WTC11 (cell line): ENCODE measurements around the gene MACROH2A2. TPM values are rescaled to one million over a fixed set of nuclear protein-coding genes. Genes with fewer than 3 reads are reported as not detected.

Experiments used
- ATAC-seq: fragments of 200-7000 bp; cut with Tn5 transposase; 2 replicates; pipeline ENCODE4 v1.10.0; 2021; ENCODE audit warnings: mild to moderate bottlenecking, moderate library complexity
- CTCF ChIA-PET: fragments of 300-600 bp; sonication (Branson Sonifier 250); formaldehyde crosslinking; loops from one replicate; lab custom pipeline; 2021; ENCODE audit warnings: antibody characterized with exemption; lab: Charles Lee
- POLR2A ChIA-PET: fragments of 350-600 bp; sonication (Branson Sonifier 250); formaldehyde crosslinking; loops from one replicate; lab custom pipeline; 2021; ENCODE audit warnings: antibody characterized with exemption; lab: Charles Lee
- DNase-seq: peaks from one replicate; pipeline ENCODE4 v3.0.0; 2021; ENCODE audit warnings: low spot score
- H3K27ac Mint-ChIP-seq: 2 replicates; pipeline ENCODE4 v1.8.0; 2021; ENCODE audit warnings: mixed read lengths
- H3K27me3 Mint-ChIP-seq: 2 replicates; pipeline ENCODE4 v1.8.0; 2021; ENCODE audit warnings: low read depth, mild to moderate bottlenecking, moderate library complexity, mixed read lengths
- H3K36me3 Mint-ChIP-seq: 2 replicates; pipeline ENCODE4 v1.8.0; 2021; ENCODE audit warnings: mixed read lengths
- H3K4me1 Mint-ChIP-seq: 2 replicates; pipeline ENCODE4 v1.8.0; 2022; ENCODE audit warnings: mixed read lengths
- H3K4me3 Mint-ChIP-seq: 2 replicates; pipeline ENCODE4 v1.8.0; 2021; ENCODE audit warnings: mild to moderate bottlenecking, moderate library complexity, mixed read lengths
- H3K9me3 Mint-ChIP-seq: 2 replicates; pipeline ENCODE4 v1.8.0; 2021; ENCODE audit warnings: mixed read lengths
- ATF1 ChIP-seq: sonication (generic); formaldehyde crosslinking; IDR thresholded peaks from 2 replicates; pipeline ENCODE4 v1.8.1; 2023; ENCODE audit warnings: mild to moderate bottlenecking, moderate library complexity, missing genetic modification reagents
- CBFB ChIP-seq: sonication (generic); formaldehyde crosslinking; IDR thresholded peaks from 2 replicates; pipeline ENCODE4 v1.8.1; 2022; ENCODE audit warnings: mild to moderate bottlenecking, low read depth, missing genetic modification reagents
- ETV6 ChIP-seq: sonication (generic); formaldehyde crosslinking; IDR thresholded peaks from 2 replicates; pipeline ENCODE4 v1.8.1; 2022; ENCODE audit warnings: mild to moderate bottlenecking, missing genetic modification reagents
- FOXK1 ChIP-seq: sonication (generic); formaldehyde crosslinking; IDR thresholded peaks from 2 replicates; pipeline ENCODE4 v1.8.0; 2022; ENCODE audit warnings: mild to moderate bottlenecking, moderate library complexity, missing genetic modification reagents
- IRF2 ChIP-seq: sonication (generic); formaldehyde crosslinking; IDR thresholded peaks from 2 replicates; pipeline ENCODE4 v1.8.0; 2022; ENCODE audit warnings: low read depth, missing genetic modification reagents, borderline replicate concordance
- KAT7 ChIP-seq: sonication (generic); formaldehyde crosslinking; IDR thresholded peaks from 2 replicates; pipeline ENCODE4 v1.8.1; 2023; ENCODE audit warnings: missing genetic modification reagents, mild to moderate bottlenecking, borderline replicate concordance
- NR1H2 ChIP-seq: sonication (generic); formaldehyde crosslinking; IDR thresholded peaks from 2 replicates; pipeline ENCODE4 v1.9.0; 2021; ENCODE audit warnings: mild to moderate bottlenecking, moderate library complexity, missing genetic modification reagents
- RELA ChIP-seq: sonication (generic); formaldehyde crosslinking; IDR thresholded peaks from 2 replicates; pipeline ENCODE4 v1.8.1; 2022; ENCODE audit warnings: missing genetic modification reagents, mild to moderate bottlenecking, borderline replicate concordance
- SMAD4 ChIP-seq: sonication (generic); formaldehyde crosslinking; IDR thresholded peaks from 2 replicates; pipeline ENCODE4 v1.8.0; 2022; ENCODE audit warnings: mild to moderate bottlenecking, missing genetic modification reagents
- SOX15 ChIP-seq: fragments of 250-450 bp; sonication (Bioruptor Pico); IDR thresholded peaks from 2 replicates; pipeline ENCODE4 v1.9.0; 2021; ENCODE audit warnings: mild to moderate bottlenecking
- TEAD4 ChIP-seq: sonication (generic); formaldehyde crosslinking; IDR thresholded peaks from 2 replicates; pipeline ENCODE4 v1.8.0; 2022; ENCODE audit warnings: mild to moderate bottlenecking, missing genetic modification reagents
- ZBTB21 ChIP-seq: sonication (generic); formaldehyde crosslinking; IDR thresholded peaks from 2 replicates; pipeline ENCODE4 v1.8.1; 2023; ENCODE audit warnings: mild to moderate bottlenecking, missing genetic modification reagents, borderline replicate concordance
- ZNF423 ChIP-seq: fragments of 250-450 bp; sonication (Bioruptor Pico); IDR thresholded peaks from 2 replicates; pipeline ENCODE4 v2.1.2; 2022; ENCODE audit warnings: mild to moderate bottlenecking, moderate library complexity
- total RNA-seq: library from RNA; stranded (reverse); gene quantifications from 3 replicates; pipeline ENCODE4 v1.2.3, GENCODE V29; 2021
- TF ChIP-seq, protein P1 (sequence below): sonication (generic); formaldehyde crosslinking; IDR thresholded peaks from 2 replicates; pipeline ENCODE4 v1.8.1; 2023; ENCODE audit warnings: mild to moderate bottlenecking, missing genetic modification reagents, moderate library complexity
- TF ChIP-seq, protein P2 (sequence below): fragments of 200-600 bp; IDR thresholded peaks from 2 replicates; pipeline ENCODE4 v1.8.0; 2022; ENCODE audit warnings: antibody characterized with exemption
- TF ChIP-seq, protein P3 (sequence below): sonication (generic); formaldehyde crosslinking; IDR thresholded peaks from 2 replicates; pipeline ENCODE4 v1.8.0; 2022; ENCODE audit warnings: mild to moderate bottlenecking, missing genetic modification reagents
- TF ChIP-seq, protein P4 (sequence below): sonication (generic); formaldehyde crosslinking; IDR thresholded peaks from 2 replicates; pipeline ENCODE4 v1.8.1; 2022; ENCODE audit warnings: low read depth, missing genetic modification reagents, borderline replicate concordance
- TF ChIP-seq, protein P5 (sequence below): sonication (generic); formaldehyde crosslinking; IDR thresholded peaks from 2 replicates; pipeline ENCODE4 v1.8.1; 2022; ENCODE audit warnings: mild to moderate bottlenecking, missing genetic modification reagents, moderate library complexity, borderline replicate concordance
- TF ChIP-seq, protein P6 (sequence below): sonication (generic); formaldehyde crosslinking; IDR thresholded peaks from 2 replicates; pipeline ENCODE4 v1.8.0; 2022; ENCODE audit warnings: mild to moderate bottlenecking, missing genetic modification reagents
- TF ChIP-seq, protein P7 (sequence below): sonication (generic); formaldehyde crosslinking; IDR thresholded peaks from 2 replicates; pipeline ENCODE4 v1.8.0; 2022; ENCODE audit warnings: mild to moderate bottlenecking, missing genetic modification reagents
- TF ChIP-seq, protein P8 (sequence below): sonication (generic); formaldehyde crosslinking; IDR thresholded peaks from 2 replicates; pipeline ENCODE4 v1.8.1; 2023; ENCODE audit warnings: mild to moderate bottlenecking, missing genetic modification reagents

The MACROH2A2 gene
- total RNA-seq, 1 experiment from 2014 or later: 35.4 TPM

DNA sequence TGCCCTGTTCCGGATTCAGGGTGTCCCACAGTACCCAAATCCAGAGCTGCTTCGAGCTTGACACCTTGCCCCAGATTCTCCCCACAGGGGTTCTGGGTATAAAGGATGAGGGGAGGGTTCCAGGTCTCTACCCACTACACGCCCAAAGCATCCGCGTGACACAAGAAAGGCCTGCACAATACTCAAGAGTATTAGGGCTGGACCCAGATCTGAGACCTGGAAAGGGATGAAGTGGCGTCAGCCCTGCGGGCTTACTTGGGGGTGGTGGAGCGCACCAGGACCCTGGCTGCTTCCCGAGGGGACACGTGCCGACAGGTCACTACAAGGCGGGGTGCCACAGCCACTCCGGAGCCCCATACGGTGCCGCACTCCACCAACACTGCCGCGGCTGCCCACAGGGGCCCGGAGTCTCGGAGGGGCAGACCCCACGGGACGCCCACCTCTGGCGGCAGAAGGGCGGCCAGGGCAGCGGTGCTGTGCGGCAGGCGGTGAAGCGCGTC lies 92.6 kb downstream of the MACROH2A2 start:
- Mint-ChIP-seq H3K4me1 (peaks cover 16% of the 10 kb centered on the region), H3K36me3 (0 out of 2 replicates have a peak, but pooled peaks cover 4% of the 10 kb centered on the region), H3K27me3 (no peaks in the 10 kb centered on the region), H3K27ac (no peak overlapping the region), H3K4me3 (peak overlapping the region; percentile 78), H3K9me3 (no peaks in the 10 kb centered on the region)
- TF ChIP-seq ZNF423 (CRISPR knock-in tag): 0 out of 2 replicates have a peak, but pooled peaks have one; percentile 19
- no peak for TF ChIP-seq RELA
- TF ChIP-seq, protein P1, sequence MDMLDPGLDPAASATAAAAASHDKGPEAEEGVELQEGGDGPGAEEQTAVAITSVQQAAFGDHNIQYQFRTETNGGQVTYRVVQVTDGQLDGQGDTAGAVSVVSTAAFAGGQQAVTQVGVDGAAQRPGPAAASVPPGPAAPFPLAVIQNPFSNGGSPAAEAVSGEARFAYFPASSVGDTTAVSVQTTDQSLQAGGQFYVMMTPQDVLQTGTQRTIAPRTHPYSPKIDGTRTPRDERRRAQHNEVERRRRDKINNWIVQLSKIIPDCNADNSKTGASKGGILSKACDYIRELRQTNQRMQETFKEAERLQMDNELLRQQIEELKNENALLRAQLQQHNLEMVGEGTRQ (CRISPR knock-in tag): 0 out of 2 replicates have a peak, but pooled peaks have one; percentile 17
- no peak for TF ChIP-seq SMAD4
- TF ChIP-seq ZBTB21: no peak
- ATAC-seq: no peak
- POLR2A ChIA-PET: interaction anchor here (0.5 to 1.8 kb wide), 3 partner anchors 29 to 1759 kb away, joined by 3 to 8 read pairs (median 4); no protein-coding TSS in a partner anchor
- CTCF ChIA-PET: interaction anchor here (1.0 to 4.0 kb wide), 12 partner anchors 22 to 359 kb away, joined by 3 to 79 read pairs (median 10); partner anchors contain the start of genes MACROH2A2 and SAR1A
- peak; percentile 34 for DNase-seq

DNA sequence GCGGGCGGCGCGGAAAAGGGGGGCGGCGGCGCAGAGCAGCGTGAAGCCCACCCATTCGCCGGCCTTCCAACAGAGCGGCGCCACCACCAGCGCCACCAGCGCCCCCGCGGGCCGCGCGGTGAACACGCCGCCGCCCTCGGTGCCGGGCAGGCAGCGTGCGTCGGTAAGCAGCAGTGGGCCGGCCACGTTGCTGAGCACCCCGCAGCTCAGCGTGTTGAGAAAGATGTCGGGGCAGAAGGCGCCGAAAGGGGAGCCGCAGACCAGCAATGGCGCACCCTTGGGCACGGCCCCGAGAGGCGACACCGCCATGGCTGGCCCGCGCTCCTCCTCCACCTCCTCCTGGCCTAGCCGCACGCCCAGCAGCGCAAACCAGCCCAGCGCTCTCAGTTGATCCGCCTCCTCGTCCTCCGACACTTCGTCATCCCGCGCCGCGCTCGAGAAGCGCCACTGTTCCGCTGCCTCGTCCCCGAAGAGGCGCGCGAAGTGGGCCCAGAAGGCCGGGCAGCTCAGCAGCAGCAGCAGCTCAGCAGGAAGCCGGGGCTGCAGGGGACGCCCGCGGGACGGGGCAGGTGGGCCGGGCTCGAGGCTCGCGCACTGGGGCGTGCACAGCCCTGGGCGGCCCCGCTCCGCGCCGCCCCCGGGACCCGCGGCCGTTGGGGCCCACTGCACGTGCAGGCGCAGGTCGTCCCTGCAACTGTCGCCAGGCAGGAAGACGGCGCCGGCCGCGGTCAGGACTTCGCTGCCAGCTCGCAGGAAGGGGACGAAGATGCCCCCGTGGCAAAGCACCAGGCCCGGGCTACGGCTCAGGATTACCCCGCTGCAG lies 93.2 kb downstream of the MACROH2A2 start:
- H3K9me3 Mint-ChIP-seq: no peaks in the 10 kb centered on the region
- POLR2A ChIA-PET: interaction anchor here (0.5 to 1.8 kb wide), 18 partner anchors 10 to 1758 kb away, joined by 3 to 19 read pairs (median 4); partner anchors contain the start of gene SAR1A
- no peak overlapping the region for H3K27ac Mint-ChIP-seq
- CTCF ChIA-PET: interaction anchor here (0.6 to 4.0 kb wide), 68 partner anchors 10 to 696 kb away, joined by 3 to 79 read pairs (median 4); partner anchors contain the start of genes MACROH2A2, NPFFR1, PPA1 and SAR1A
- peak; percentile 10 for ATAC-seq
- H3K4me1 Mint-ChIP-seq: peaks cover 16% of the 10 kb centered on the region
- peaks cover 7% of the 10 kb centered on the region; the same call in 1 of the 2 replicates for H3K36me3 Mint-ChIP-seq
- peak overlapping the region; percentile 78 for H3K4me3 Mint-ChIP-seq
- H3K27me3 Mint-ChIP-seq: no peaks in the 10 kb centered on the region
- DNase-seq: peak; percentile 59
- TF ChIP-seq ATF1: no peak; the same call in 1 of the 2 replicates
- TF ChIP-seq, protein P2, sequence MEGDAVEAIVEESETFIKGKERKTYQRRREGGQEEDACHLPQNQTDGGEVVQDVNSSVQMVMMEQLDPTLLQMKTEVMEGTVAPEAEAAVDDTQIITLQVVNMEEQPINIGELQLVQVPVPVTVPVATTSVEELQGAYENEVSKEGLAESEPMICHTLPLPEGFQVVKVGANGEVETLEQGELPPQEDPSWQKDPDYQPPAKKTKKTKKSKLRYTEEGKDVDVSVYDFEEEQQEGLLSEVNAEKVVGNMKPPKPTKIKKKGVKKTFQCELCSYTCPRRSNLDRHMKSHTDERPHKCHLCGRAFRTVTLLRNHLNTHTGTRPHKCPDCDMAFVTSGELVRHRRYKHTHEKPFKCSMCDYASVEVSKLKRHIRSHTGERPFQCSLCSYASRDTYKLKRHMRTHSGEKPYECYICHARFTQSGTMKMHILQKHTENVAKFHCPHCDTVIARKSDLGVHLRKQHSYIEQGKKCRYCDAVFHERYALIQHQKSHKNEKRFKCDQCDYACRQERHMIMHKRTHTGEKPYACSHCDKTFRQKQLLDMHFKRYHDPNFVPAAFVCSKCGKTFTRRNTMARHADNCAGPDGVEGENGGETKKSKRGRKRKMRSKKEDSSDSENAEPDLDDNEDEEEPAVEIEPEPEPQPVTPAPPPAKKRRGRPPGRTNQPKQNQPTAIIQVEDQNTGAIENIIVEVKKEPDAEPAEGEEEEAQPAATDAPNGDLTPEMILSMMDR: no peak
- TF ChIP-seq, protein P3, sequence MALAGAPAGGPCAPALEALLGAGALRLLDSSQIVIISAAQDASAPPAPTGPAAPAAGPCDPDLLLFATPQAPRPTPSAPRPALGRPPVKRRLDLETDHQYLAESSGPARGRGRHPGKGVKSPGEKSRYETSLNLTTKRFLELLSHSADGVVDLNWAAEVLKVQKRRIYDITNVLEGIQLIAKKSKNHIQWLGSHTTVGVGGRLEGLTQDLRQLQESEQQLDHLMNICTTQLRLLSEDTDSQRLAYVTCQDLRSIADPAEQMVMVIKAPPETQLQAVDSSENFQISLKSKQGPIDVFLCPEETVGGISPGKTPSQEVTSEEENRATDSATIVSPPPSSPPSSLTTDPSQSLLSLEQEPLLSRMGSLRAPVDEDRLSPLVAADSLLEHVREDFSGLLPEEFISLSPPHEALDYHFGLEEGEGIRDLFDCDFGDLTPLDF (CRISPR knock-in tag): peak; percentile 61; the same call in 1 of the 2 replicates
- no peak for TF ChIP-seq NR1H2 (CRISPR knock-in tag)
- no peak for TF ChIP-seq ZBTB21
- TF ChIP-seq FOXK1 (CRISPR knock-in tag): 0 out of 2 replicates have a peak, but pooled peaks have one; percentile 6
- TF ChIP-seq, protein P4, sequence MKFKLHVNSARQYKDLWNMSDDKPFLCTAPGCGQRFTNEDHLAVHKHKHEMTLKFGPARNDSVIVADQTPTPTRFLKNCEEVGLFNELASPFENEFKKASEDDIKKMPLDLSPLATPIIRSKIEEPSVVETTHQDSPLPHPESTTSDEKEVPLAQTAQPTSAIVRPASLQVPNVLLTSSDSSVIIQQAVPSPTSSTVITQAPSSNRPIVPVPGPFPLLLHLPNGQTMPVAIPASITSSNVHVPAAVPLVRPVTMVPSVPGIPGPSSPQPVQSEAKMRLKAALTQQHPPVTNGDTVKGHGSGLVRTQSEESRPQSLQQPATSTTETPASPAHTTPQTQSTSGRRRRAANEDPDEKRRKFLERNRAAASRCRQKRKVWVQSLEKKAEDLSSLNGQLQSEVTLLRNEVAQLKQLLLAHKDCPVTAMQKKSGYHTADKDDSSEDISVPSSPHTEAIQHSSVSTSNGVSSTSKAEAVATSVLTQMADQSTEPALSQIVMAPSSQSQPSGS: no peak
- 0 out of 2 replicates have a peak, but pooled peaks have one; percentile 62 for TF ChIP-seq TEAD4
- TF ChIP-seq CBFB (CRISPR knock-in tag): peak; percentile 8; the same call in 1 of the 2 replicates
- no peak for TF ChIP-seq KAT7 (CRISPR knock-in tag)
- TF ChIP-seq ETV6 (CRISPR knock-in tag): 0 out of 2 replicates have a peak, but pooled peaks have one; percentile 66
- TF ChIP-seq IRF2 (CRISPR knock-in tag): 0 out of 2 replicates have a peak, but pooled peaks have one; percentile 62
- TF ChIP-seq, protein P5, sequence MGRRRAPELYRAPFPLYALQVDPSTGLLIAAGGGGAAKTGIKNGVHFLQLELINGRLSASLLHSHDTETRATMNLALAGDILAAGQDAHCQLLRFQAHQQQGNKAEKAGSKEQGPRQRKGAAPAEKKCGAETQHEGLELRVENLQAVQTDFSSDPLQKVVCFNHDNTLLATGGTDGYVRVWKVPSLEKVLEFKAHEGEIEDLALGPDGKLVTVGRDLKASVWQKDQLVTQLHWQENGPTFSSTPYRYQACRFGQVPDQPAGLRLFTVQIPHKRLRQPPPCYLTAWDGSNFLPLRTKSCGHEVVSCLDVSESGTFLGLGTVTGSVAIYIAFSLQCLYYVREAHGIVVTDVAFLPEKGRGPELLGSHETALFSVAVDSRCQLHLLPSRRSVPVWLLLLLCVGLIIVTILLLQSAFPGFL: no peak; the same call in 1 of the 2 replicates
- TF ChIP-seq, protein P6, sequence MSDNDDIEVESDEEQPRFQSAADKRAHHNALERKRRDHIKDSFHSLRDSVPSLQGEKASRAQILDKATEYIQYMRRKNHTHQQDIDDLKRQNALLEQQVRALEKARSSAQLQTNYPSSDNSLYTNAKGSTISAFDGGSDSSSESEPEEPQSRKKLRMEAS (CRISPR knock-in tag): peak; percentile 89; the same call in 1 of the 2 replicates
- TF ChIP-seq, protein P7, sequence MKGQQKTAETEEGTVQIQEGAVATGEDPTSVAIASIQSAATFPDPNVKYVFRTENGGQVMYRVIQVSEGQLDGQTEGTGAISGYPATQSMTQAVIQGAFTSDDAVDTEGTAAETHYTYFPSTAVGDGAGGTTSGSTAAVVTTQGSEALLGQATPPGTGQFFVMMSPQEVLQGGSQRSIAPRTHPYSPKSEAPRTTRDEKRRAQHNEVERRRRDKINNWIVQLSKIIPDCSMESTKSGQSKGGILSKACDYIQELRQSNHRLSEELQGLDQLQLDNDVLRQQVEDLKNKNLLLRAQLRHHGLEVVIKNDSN (CRISPR knock-in tag): peak; percentile 59
- TF ChIP-seq SOX15 (CRISPR knock-in tag): no peak
- TF ChIP-seq, protein P8, sequence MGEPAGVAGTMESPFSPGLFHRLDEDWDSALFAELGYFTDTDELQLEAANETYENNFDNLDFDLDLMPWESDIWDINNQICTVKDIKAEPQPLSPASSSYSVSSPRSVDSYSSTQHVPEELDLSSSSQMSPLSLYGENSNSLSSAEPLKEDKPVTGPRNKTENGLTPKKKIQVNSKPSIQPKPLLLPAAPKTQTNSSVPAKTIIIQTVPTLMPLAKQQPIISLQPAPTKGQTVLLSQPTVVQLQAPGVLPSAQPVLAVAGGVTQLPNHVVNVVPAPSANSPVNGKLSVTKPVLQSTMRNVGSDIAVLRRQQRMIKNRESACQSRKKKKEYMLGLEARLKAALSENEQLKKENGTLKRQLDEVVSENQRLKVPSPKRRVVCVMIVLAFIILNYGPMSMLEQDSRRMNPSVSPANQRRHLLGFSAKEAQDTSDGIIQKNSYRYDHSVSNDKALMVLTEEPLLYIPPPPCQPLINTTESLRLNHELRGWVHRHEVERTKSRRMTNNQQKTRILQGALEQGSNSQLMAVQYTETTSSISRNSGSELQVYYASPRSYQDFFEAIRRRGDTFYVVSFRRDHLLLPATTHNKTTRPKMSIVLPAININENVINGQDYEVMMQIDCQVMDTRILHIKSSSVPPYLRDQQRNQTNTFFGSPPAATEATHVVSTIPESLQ: no peak
